Lower lobe of right lung (tissue), 2 donors: ENCODE measurements around the gene SLC25A33. TPM values are rescaled to one million over a fixed set of nuclear protein-coding genes. Genes with fewer than 3 reads are reported as not detected.

ENCODE experiments used
- ATAC-seq, 2 donors: fragments of 200-7000 bp; cut with Tn5 transposase; one replicate each; pipeline ENCODE4 v1.9.1; 2020 to 2022; ENCODE audit warnings: mild to moderate bottlenecking in 2 of 2, moderate library complexity in 2 of 2
- DNase-seq: peaks from one replicate; pipeline ENCODE4 v3.0.0-alpha.2; 2020
- H3K27ac ChIP-seq: fragments of 200-600 bp; one replicate; pipeline ENCODE4 v1.8.0; 2022
- H3K27me3 ChIP-seq: fragments of 200-600 bp; one replicate; pipeline ENCODE4 v1.8.0; 2022; ENCODE audit warnings: low read depth
- H3K36me3 ChIP-seq: fragments of 200-600 bp; one replicate; pipeline ENCODE4 v1.8.0; 2022; ENCODE audit warnings: mild to moderate bottlenecking
- H3K4me1 ChIP-seq: fragments of 200-600 bp; one replicate; pipeline ENCODE4 v1.8.0; 2022
- H3K4me3 ChIP-seq: fragments of 200-600 bp; one replicate; pipeline ENCODE4 v1.8.0; 2022; ENCODE audit warnings: mild to moderate bottlenecking
- H3K9me3 ChIP-seq: fragments of 200-600 bp; one replicate; pipeline ENCODE4 v1.8.0; 2022
- CTCF ChIP-seq: fragments of 200-600 bp; IDR thresholded peaks from one replicate; pipeline ENCODE4 v1.8.0; 2022; ENCODE audit warnings: antibody characterized with exemption, mild to moderate bottlenecking
- intact Hi-C: fragments of 100-400 bp; cut with DNase I; formaldehyde crosslinking; loops from one replicate; pipeline ENCODE4 v1.11.0; 2022
- total RNA-seq: library from RNA; stranded (reverse); fragmentation: NEBNext Ultra II Directional; extraction: Animal tissue kit (Norgen Biotek cat#: 25700); gene quantifications from one replicate; pipeline ENCODE4 v1.2.1, GENCODE V29; 2021
- donor health status: DM: no; HTN: yes; CAD: no; lungs with severe emphysema.

SLC25A33 gene
- total RNA-seq, 1 donor from 2014 or later: 3.9 TPM

- DNase-seq: no peak
- no peak for ATAC-seq
- intact Hi-C loops: no loop called here
- peak overlapping the region; percentile 39 for H3K4me3 ChIP-seq
- no peak for TF ChIP-seq CTCF
- peaks cover 9% of the 10 kb centered on the region for H3K27me3 ChIP-seq
- H3K36me3 ChIP-seq: no peaks in the 10 kb centered on the region
- no peaks in the 10 kb centered on the region for H3K9me3 ChIP-seq
- H3K27ac ChIP-seq: peak overlapping the region; percentile 70
- peaks cover 27% of the 10 kb centered on the region for H3K4me1 ChIP-seq
These were observed 91.3 kb downstream of the SLC25A33 start for GRCh38 chr1:9630331-9631111.

- Histone ChIP-seq H3K36me3 (no peaks in the 10 kb centered on the region), H3K27ac (no peak overlapping the region), H3K4me1 (peaks cover 22% of the 10 kb centered on the region), H3K27me3 (peaks cover under 1% of the 10 kb centered on the region), H3K4me3 (no peak overlapping the region), H3K9me3 (no peaks in the 10 kb centered on the region)
- intact Hi-C loops: no loop called here
- DNase-seq (no peak), ATAC-seq (no peak)
- TF ChIP-seq CTCF: no peak
These were observed 92.3 kb downstream of the SLC25A33 start for GRCh38 chr1:9631613-9632012.

GRCh38 chr1:9633493-9633892, 94.2 kb downstream of the SLC25A33 start:
- no peak overlapping the region for H3K27ac ChIP-seq
- H3K27me3 ChIP-seq: no peaks in the 10 kb centered on the region
- no peak overlapping the region for H3K4me3 ChIP-seq
- ATAC-seq (no peak), DNase-seq (no peak)
- no peaks in the 10 kb centered on the region for H3K36me3 ChIP-seq
- H3K9me3 ChIP-seq: no peaks in the 10 kb centered on the region
- peaks cover 7% of the 10 kb centered on the region for H3K4me1 ChIP-seq
- no peak for TF ChIP-seq CTCF
- intact Hi-C loops: no loop called here

- Histone ChIP-seq H3K4me1 (peaks cover 6% of the 10 kb centered on the region), H3K36me3 (no peaks in the 10 kb centered on the region), H3K27me3 (no peaks in the 10 kb centered on the region), H3K27ac (no peak overlapping the region), H3K9me3 (no peaks in the 10 kb centered on the region), H3K4me3 (no peak overlapping the region)
- no peak for TF ChIP-seq CTCF
- intact Hi-C loops: no loop called here
- DNase-seq (no peak), ATAC-seq (no peak)
These were observed 95.3 kb downstream of the SLC25A33 start for GRCh38 chr1:9634582-9634981.

Other genes with a start within 250 kb of the SLC25A33 start
- 14.7 TPM for gene SPSB1, start 246.6 kb upstream of the SLC25A33 start, total RNA-seq
- gene TMEM201, start 49.4 kb downstream of the SLC25A33 start, total RNA-seq: 8.2 TPM
- gene PIK3CD, start 112.3 kb downstream of the SLC25A33 start, total RNA-seq: 28.3 TPM